Type B pancreatic cell (in vitro differentiated cells): ENCODE results near the gene CNGA4. TPM values are rescaled to one million over a fixed set of nuclear protein-coding genes. Genes with fewer than 3 reads are reported as not detected.
"Not testable (repeated sequence)": the region's sequence is repeated elsewhere in the genome, so short reads cannot be mapped to it uniquely, and the experiment has no call there.

Experiments used
- DNase-seq: peaks from one replicate; pipeline ENCODE4 v3.0.0; 2021; ENCODE audit warnings: mixed read lengths; ENCODE audit not compliant: unreplicated experiment; ENCODE audit errors: extremely low spot score
- H3K27ac Mint-ChIP-seq: 2 replicates; pipeline ENCODE4 v1.8.0; 2021; ENCODE audit warnings: mild to moderate bottlenecking, mixed read lengths
- H3K27me3 Mint-ChIP-seq: 2 replicates; pipeline ENCODE4 v1.8.0; 2021; ENCODE audit warnings: mixed read lengths
- H3K36me3 Mint-ChIP-seq: 2 replicates; pipeline ENCODE4 v1.8.0; 2021; ENCODE audit warnings: mixed read lengths
- H3K4me1 Mint-ChIP-seq: one replicate; pipeline ENCODE4 v1.8.0; 2021; ENCODE audit warnings: mixed read lengths; ENCODE audit not compliant: unreplicated experiment
- H3K4me3 Mint-ChIP-seq: 2 replicates; pipeline ENCODE4 v1.8.0; 2021; ENCODE audit warnings: mild to moderate bottlenecking, mixed read lengths
- H3K9me3 Mint-ChIP-seq: 2 replicates; pipeline ENCODE4 v1.8.0; 2021; ENCODE audit warnings: mixed read lengths
- CTCF ChIP-seq: fragments of 200-600 bp; sonication (generic); conservative IDR thresholded peaks from 2 replicates; pipeline ENCODE4 v1.5.0; 2021; ENCODE audit warnings: antibody characterized with exemption, mild to moderate bottlenecking
- total RNA-seq: library from RNA; stranded (reverse); gene quantifications from 2 replicates; pipeline ENCODE4 v1.2.1, GENCODE V29; 2021; ENCODE audit warnings: low replicate concordance

The CNGA4 gene
- total RNA-seq, 1 donor from 2014 or later = 0.68 TPM

- Mint-ChIP-seq H3K27me3 (peaks cover 15% of the 10 kb centered on the region), H3K36me3 (no peaks in the 10 kb centered on the region), H3K4me1 (no peaks in the 10 kb centered on the region), H3K4me3 (no peak overlapping the region), H3K27ac (no peak overlapping the region), H3K9me3 (no peaks in the 10 kb centered on the region)
- TF ChIP-seq CTCF = no peak
- DNase-seq = no peak
Observed at GRCh38 chr11:6240781-6241180, 1.9 kb downstream of the CNGA4 start.

- Mint-ChIP-seq H3K27me3 (peaks cover 15% of the 10 kb centered on the region), H3K9me3 (no peaks in the 10 kb centered on the region), H3K27ac (no peak overlapping the region), H3K4me1 (no peaks in the 10 kb centered on the region), H3K4me3 (no peak overlapping the region), H3K36me3 (no peaks in the 10 kb centered on the region)
- TF ChIP-seq CTCF = no peak
- DNase-seq = no peak
Observed at GRCh38 chr11:6241316-6241715, 2.4 kb downstream of the CNGA4 start.

GRCh38 chr11:6245536-6245935 is 6.6 kb downstream of the CNGA4 start:
- Mint-ChIP-seq H3K9me3 (no peaks in the 10 kb centered on the region), H3K27ac (no peak overlapping the region), H3K4me1 (no peaks in the 10 kb centered on the region), H3K27me3 (peaks cover 18% of the 10 kb centered on the region), H3K4me3 (no peak overlapping the region), H3K36me3 (no peaks in the 10 kb centered on the region)
- TF ChIP-seq CTCF = no peak
- no peak for DNase-seq

- Mint-ChIP-seq H3K4me1 (no peaks in the 10 kb centered on the region), H3K4me3 (no peak overlapping the region), H3K36me3 (no peaks in the 10 kb centered on the region), H3K27ac (no peak overlapping the region), H3K27me3 (peaks cover 14% of the 10 kb centered on the region), H3K9me3 (no peaks in the 10 kb centered on the region)
- TF ChIP-seq CTCF = no peak
- no peak for DNase-seq
Observed at GRCh38 chr11:6248248-6248647, 9.4 kb downstream of the CNGA4 start.

- not testable (repeated sequence) for H3K4me3 Mint-ChIP-seq, H3K27ac Mint-ChIP-seq, H3K27me3 Mint-ChIP-seq, H3K36me3 Mint-ChIP-seq, H3K4me1 Mint-ChIP-seq, DNase-seq, H3K9me3 Mint-ChIP-seq
Observed at GRCh38 chr11:6248897-6249296, 10.0 kb downstream of the CNGA4 start.

GRCh38 chr11:6249770-6250555 is 11.1 kb downstream of the CNGA4 start:
- Mint-ChIP-seq H3K4me1 (no peaks in the 10 kb centered on the region), H3K36me3 (no peaks in the 10 kb centered on the region), H3K9me3 (no peaks in the 10 kb centered on the region), H3K27ac (no peak overlapping the region), H3K4me3 (no peak overlapping the region), H3K27me3 (peaks cover 3% of the 10 kb centered on the region)
- TF ChIP-seq CTCF = no peak
- DNase-seq = no peak
